K562 (cell line): ENCODE data around the gene OCEL1. TPM values are rescaled to one million over a fixed set of nuclear protein-coding genes. Genes with fewer than 3 reads are reported as not detected.

Experiments
- CHD4 ChIP-seq: fragments of 200-600 bp; sonication (generic); IDR thresholded peaks from 3 replicates; pipeline ENCODE4 v1.6.1; 2012; ENCODE audit warnings: low read depth, mild to moderate bottlenecking, mixed read lengths, low read length, inconsistent platforms; ENCODE audit not compliant: insufficient read depth, insufficient replicate concordance, poor library complexity, severe bottlenecking
- GATAD2B ChIP-seq: fragments of 450-650 bp; IDR thresholded peaks from 2 replicates; pipeline ENCODE4 v1.6.1; 2017; ENCODE audit warnings: mild to moderate bottlenecking, borderline replicate concordance
- HDAC2 ChIP-seq: fragments of 450-650 bp; IDR thresholded peaks from 2 replicates; pipeline ENCODE4 v1.6.1; 2016; ENCODE audit warnings: mild to moderate bottlenecking
- ILK ChIP-seq: fragments of 450-650 bp; IDR thresholded peaks from 2 replicates; pipeline ENCODE4 v1.6.1; 2016; ENCODE audit warnings: missing genetic modification characterization, low read depth, mild to moderate bottlenecking, missing compliant biosample characterization, moderate library complexity, borderline replicate concordance
- KAT2B ChIP-seq: IDR thresholded peaks from one replicate; pipeline ENCODE4 v1.6.1; 2012; ENCODE audit warnings: low read depth, mild to moderate bottlenecking, control low read depth, inconsistent platforms, low read length, moderate library complexity
- MIER1 ChIP-seq: fragments of 450-650 bp; IDR thresholded peaks from 2 replicates; pipeline ENCODE4 v1.6.1; 2016; ENCODE audit warnings: antibody characterized with exemption, mild to moderate bottlenecking, low read depth
- RBBP5 ChIP-seq: fragments of 200-600 bp; sonication (generic); IDR thresholded peaks from 2 replicates; pipeline ENCODE4 v1.6.1; 2012; ENCODE audit warnings: borderline replicate concordance, mild to moderate bottlenecking, low read length, control low read depth, inconsistent platforms; ENCODE audit not compliant: insufficient read depth, poor library complexity, severe bottlenecking
- THRAP3 ChIP-seq: fragments of 450-650 bp; IDR thresholded peaks from 2 replicates; pipeline ENCODE4 v1.6.1; 2016; ENCODE audit warnings: mild to moderate bottlenecking, inconsistent platforms, borderline replicate concordance
- ZNF263 ChIP-seq: sonication (generic); formaldehyde crosslinking; IDR thresholded peaks from 2 replicates; pipeline ENCODE4 v1.8.0; 2022; ENCODE audit warnings: mild to moderate bottlenecking, missing genetic modification reagents, borderline replicate concordance
- ZNF324 ChIP-seq: fragments of 250-450 bp; sonication (Bioruptor Pico); IDR thresholded peaks from 2 replicates; pipeline ENCODE4 v1.4.0; 2020; ENCODE audit warnings: mild to moderate bottlenecking
- ZNF696 ChIP-seq: fragments of 250-450 bp; sonication (Bioruptor Pico); conservative IDR thresholded peaks from 2 replicates; pipeline ENCODE4 v1.4.0; 2020; ENCODE audit warnings: mild to moderate bottlenecking, moderate library complexity
- polyA plus RNA-seq, 8 experiments: library from polyadenylated mRNA; depleted of rRNA in 4 of 8; stranded (reverse) in 5 of 8; unstranded in 3 of 8; fragments of >200 nt; fragmentation: Nextera tagmentation in 2 of 8; fragmentation: Illumina TruSeq in 1 of 8; extraction: Ambion mirVana in 2 of 8; extraction: Trizol in 1 of 8; gene quantifications; 2 replicates each; pipeline versions ENCODE4 v1.2.1 to v1.2.3, GENCODE V29; 2011 to 2014; ENCODE audit warnings: inconsistent platforms in 1 of 8, missing spikeins in 1 of 8
- total RNA-seq, 7 experiments: library from RNA; depleted of rRNA in 6 of 7; stranded (reverse); fragments of >200 nt in 6 of 7; fragmentation: Illumina TruSeq in 2 of 7; extraction: Trizol in 2 of 7; gene quantifications; 2 replicates each; pipeline versions ENCODE4 v1.2.1 to v1.2.3, GENCODE V29; 2011 to 2021; ENCODE audit warnings: low replicate concordance in 1 of 7
- TF ChIP-seq, protein P1 (sequence below): fragments of 450-650 bp; formaldehyde crosslinking; IDR thresholded peaks from 2 replicates; pipeline ENCODE4 v1.4.0; 2020; ENCODE audit warnings: mild to moderate bottlenecking, mixed read lengths
- TF ChIP-seq, protein P2 (sequence below): sonication (generic); formaldehyde crosslinking; IDR thresholded peaks from 2 replicates; pipeline ENCODE4 v1.8.1; 2023; ENCODE audit warnings: mild to moderate bottlenecking, missing genetic modification reagents, moderate library complexity
- TF ChIP-seq, protein P3 (sequence below): fragments of 450-650 bp; IDR thresholded peaks from 2 replicates; pipeline ENCODE4 v1.6.1; 2017; ENCODE audit warnings: antibody characterized with exemption
- TF ChIP-seq, protein P4 (sequence below): fragments of 450-650 bp; IDR thresholded peaks from 2 replicates; pipeline ENCODE4 v1.7.1; 2018; ENCODE audit warnings: mild to moderate bottlenecking, low read depth; ENCODE audit not compliant: partially characterized antibody
- TF ChIP-seq, protein P5 (sequence below): fragments of 450-650 bp; formaldehyde crosslinking; IDR thresholded peaks from 2 replicates; pipeline ENCODE4 v1.4.0; 2020; ENCODE audit warnings: mild to moderate bottlenecking

OCEL1 gene
- total and polyA plus RNA-seq, 9 of the 15 experiments (the other 6 are each of a cell fraction or from before 2014, with no cell fraction given): 8.0 to 38.0 (median 12.4) TPM

DNA sequence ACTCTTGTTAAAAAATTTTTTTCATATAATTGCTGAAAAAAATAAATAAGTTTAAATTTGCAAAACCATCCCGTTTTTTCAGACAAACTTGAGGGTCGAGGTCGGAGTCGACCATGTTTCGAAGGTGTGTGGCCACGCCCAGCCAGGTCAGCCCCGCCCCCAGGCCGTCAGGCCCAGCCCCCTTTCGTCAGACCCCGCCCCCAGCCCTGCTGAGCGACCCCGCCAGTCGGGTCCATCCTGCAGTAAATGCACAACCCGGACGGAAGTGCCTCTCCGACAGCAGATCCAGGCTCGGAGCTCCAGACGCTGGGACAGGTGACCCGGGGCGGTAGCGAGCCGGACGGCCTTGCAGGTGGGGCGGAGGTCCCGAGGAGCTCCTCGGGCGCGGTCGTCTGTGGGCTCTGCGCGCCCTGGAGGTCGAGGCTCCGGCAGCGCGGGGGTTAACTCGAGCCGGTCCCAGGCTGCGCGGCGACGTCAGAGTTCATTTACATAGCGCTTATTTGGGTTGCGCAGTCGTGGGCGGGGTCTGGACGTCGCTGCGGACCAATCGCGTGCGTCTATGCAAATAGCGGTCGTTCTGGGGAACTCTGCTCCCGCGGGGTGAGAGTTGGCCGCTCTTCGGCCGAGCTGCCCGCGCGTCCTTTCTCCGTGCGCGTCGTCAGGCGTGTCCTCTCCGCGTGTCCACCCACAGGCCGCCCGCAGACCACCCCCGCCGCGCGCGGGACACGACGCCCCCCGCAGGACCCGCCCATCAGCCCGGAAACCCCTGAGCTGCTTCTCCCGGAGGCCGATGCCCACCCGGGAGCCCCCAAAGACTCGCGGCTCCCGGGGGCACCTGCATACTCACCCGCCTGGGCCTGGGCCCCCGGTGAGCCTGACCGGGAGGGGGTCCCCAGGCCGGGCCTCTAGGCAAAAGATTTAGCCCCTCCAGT, at the start of gene OCEL1 (continued):
- TF ChIP-seq, protein P1, sequence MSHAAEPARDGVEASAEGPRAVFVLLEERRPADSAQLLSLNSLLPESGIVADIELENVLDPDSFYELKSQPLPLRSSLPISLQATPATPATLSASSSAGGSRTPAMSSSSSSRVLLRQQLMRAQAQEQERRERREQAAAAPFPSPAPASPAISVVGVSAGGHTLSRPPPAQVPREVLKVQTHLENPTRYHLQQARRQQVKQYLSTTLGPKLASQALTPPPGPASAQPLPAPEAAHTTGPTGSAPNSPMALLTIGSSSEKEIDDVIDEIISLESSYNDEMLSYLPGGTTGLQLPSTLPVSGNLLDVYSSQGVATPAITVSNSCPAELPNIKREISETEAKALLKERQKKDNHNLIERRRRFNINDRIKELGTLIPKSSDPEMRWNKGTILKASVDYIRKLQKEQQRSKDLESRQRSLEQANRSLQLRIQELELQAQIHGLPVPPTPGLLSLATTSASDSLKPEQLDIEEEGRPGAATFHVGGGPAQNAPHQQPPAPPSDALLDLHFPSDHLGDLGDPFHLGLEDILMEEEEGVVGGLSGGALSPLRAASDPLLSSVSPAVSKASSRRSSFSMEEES (CRISPR knock-in tag): no peak
- TF ChIP-seq ZNF263 (CRISPR knock-in tag) (no peak), KAT2B (no peak), RBBP5 (peak; percentile 61), HDAC2 (peak; percentile 76; the same call in 1 of the 2 replicates), THRAP3 (no peak), ZNF324 (CRISPR knock-in tag) (no peak), CHD4 (no peak), MIER1 (no peak), ILK (tag) (no peak), GATAD2B (peak; percentile 93; the same call in 1 of the 2 replicates), ZNF696 (CRISPR knock-in tag) (no peak)
- TF ChIP-seq, protein P2, sequence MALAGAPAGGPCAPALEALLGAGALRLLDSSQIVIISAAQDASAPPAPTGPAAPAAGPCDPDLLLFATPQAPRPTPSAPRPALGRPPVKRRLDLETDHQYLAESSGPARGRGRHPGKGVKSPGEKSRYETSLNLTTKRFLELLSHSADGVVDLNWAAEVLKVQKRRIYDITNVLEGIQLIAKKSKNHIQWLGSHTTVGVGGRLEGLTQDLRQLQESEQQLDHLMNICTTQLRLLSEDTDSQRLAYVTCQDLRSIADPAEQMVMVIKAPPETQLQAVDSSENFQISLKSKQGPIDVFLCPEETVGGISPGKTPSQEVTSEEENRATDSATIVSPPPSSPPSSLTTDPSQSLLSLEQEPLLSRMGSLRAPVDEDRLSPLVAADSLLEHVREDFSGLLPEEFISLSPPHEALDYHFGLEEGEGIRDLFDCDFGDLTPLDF: no peak
- TF ChIP-seq, protein P3, sequence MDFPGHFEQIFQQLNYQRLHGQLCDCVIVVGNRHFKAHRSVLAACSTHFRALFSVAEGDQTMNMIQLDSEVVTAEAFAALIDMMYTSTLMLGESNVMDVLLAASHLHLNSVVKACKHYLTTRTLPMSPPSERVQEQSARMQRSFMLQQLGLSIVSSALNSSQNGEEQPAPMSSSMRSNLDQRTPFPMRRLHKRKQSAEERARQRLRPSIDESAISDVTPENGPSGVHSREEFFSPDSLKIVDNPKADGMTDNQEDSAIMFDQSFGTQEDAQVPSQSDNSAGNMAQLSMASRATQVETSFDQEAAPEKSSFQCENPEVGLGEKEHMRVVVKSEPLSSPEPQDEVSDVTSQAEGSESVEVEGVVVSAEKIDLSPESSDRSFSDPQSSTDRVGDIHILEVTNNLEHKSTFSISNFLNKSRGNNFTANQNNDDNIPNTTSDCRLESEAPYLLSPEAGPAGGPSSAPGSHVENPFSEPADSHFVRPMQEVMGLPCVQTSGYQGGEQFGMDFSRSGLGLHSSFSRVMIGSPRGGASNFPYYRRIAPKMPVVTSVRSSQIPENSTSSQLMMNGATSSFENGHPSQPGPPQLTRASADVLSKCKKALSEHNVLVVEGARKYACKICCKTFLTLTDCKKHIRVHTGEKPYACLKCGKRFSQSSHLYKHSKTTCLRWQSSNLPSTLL: no peak
- TF ChIP-seq, protein P4, sequence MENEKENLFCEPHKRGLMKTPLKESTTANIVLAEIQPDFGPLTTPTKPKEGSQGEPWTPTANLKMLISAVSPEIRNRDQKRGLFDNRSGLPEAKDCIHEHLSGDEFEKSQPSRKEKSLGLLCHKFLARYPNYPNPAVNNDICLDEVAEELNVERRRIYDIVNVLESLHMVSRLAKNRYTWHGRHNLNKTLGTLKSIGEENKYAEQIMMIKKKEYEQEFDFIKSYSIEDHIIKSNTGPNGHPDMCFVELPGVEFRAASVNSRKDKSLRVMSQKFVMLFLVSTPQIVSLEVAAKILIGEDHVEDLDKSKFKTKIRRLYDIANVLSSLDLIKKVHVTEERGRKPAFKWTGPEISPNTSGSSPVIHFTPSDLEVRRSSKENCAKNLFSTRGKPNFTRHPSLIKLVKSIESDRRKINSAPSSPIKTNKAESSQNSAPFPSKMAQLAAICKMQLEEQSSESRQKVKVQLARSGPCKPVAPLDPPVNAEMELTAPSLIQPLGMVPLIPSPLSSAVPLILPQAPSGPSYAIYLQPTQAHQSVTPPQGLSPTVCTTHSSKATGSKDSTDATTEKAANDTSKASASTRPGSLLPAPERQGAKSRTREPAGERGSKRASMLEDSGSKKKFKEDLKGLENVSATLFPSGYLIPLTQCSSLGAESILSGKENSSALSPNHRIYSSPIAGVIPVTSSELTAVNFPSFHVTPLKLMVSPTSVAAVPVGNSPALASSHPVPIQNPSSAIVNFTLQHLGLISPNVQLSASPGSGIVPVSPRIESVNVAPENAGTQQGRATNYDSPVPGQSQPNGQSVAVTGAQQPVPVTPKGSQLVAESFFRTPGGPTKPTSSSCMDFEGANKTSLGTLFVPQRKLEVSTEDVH: no peak
- TF ChIP-seq, protein P5, sequence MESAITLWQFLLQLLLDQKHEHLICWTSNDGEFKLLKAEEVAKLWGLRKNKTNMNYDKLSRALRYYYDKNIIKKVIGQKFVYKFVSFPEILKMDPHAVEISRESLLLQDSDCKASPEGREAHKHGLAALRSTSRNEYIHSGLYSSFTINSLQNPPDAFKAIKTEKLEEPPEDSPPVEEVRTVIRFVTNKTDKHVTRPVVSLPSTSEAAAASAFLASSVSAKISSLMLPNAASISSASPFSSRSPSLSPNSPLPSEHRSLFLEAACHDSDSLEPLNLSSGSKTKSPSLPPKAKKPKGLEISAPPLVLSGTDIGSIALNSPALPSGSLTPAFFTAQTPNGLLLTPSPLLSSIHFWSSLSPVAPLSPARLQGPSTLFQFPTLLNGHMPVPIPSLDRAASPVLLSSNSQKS: no peak
